HUES48 (cell line): Measurements from ENCODE around the gene TMC5.

Experiments used
- H3K27ac ChIP-seq: one replicate; pipeline ENCODE4 v1.7.0; 2013; ENCODE audit warnings: low read depth, low read length, inconsistent platforms
- H3K27me3 ChIP-seq: 2 replicates; pipeline ENCODE4 v1.6.1; 2013; ENCODE audit warnings: mild to moderate bottlenecking, low read length; ENCODE audit not compliant: control insufficient read depth, insufficient read depth
- H3K36me3 ChIP-seq: 2 replicates; pipeline ENCODE4 v1.6.1; 2013; ENCODE audit warnings: low read length; ENCODE audit not compliant: control insufficient read depth, insufficient read depth
- H3K4me1 ChIP-seq: 2 replicates; pipeline ENCODE4 v1.6.1; 2013; ENCODE audit warnings: mild to moderate bottlenecking, low read length; ENCODE audit not compliant: control insufficient read depth, insufficient read depth
- H3K4me3 ChIP-seq: 2 replicates; pipeline ENCODE4 v1.5.1; 2013; ENCODE audit warnings: mild to moderate bottlenecking, low read depth, low read length
- H3K9ac ChIP-seq: 2 replicates; pipeline ENCODE4 v1.6.1; 2013; ENCODE audit warnings: mild to moderate bottlenecking, low read depth, low read length, moderate library complexity
- H3K9me3 ChIP-seq: 2 replicates; pipeline ENCODE4 v1.6.1; 2013; ENCODE audit warnings: low read length; ENCODE audit not compliant: control insufficient read depth, insufficient read depth

The TMC5 gene

GRCh38 chr16:19484096-19484495 is 66.4 kb downstream of the TMC5 start:
- no peaks in the 10 kb centered on the region; the same call in 1 of the 2 replicates for H3K9me3 ChIP-seq
- H3K27me3 ChIP-seq: no peaks in the 10 kb centered on the region
- H3K9ac ChIP-seq: no peak overlapping the region
- no peaks in the 10 kb centered on the region for H3K36me3 ChIP-seq
- H3K27ac ChIP-seq: no peak overlapping the region
- H3K4me3 ChIP-seq: no peak overlapping the region
- peaks cover 19% of the 10 kb centered on the region for H3K4me1 ChIP-seq

- no peak overlapping the region for H3K27ac ChIP-seq
- no peaks in the 10 kb centered on the region; the same call in 1 of the 2 replicates for H3K9me3 ChIP-seq
- H3K4me3 ChIP-seq: no peak overlapping the region
- H3K27me3 ChIP-seq: no peaks in the 10 kb centered on the region
- peaks cover 14% of the 10 kb centered on the region for H3K4me1 ChIP-seq
- no peaks in the 10 kb centered on the region for H3K36me3 ChIP-seq
- no peak overlapping the region for H3K9ac ChIP-seq
Observed at GRCh38 chr16:19485611-19486010, 67.9 kb downstream of the TMC5 start.

- no peak overlapping the region for H3K9ac ChIP-seq
- no peaks in the 10 kb centered on the region for H3K27me3 ChIP-seq
- H3K4me3 ChIP-seq: no peak overlapping the region
- no peak overlapping the region for H3K27ac ChIP-seq
- no peaks in the 10 kb centered on the region for H3K36me3 ChIP-seq
- no peaks in the 10 kb centered on the region; the same call in 1 of the 2 replicates for H3K9me3 ChIP-seq
- peaks cover 14% of the 10 kb centered on the region for H3K4me1 ChIP-seq
Observed at GRCh38 chr16:19486051-19486450, 68.4 kb downstream of the TMC5 start.

- Histone ChIP-seq H3K9ac (no peak overlapping the region), H3K27ac (no peak overlapping the region), H3K4me1 (peaks cover 14% of the 10 kb centered on the region), H3K27me3 (no peaks in the 10 kb centered on the region), H3K9me3 (no peaks in the 10 kb centered on the region; the same call in 1 of the 2 replicates), H3K4me3 (no peak overlapping the region), H3K36me3 (no peaks in the 10 kb centered on the region)
Observed at GRCh38 chr16:19486750-19487325, 69.2 kb downstream of the TMC5 start.

- Histone ChIP-seq H3K27ac (peak overlapping the region; percentile 72), H3K9me3 (no peaks in the 10 kb centered on the region; the same call in 1 of the 2 replicates), H3K36me3 (no peaks in the 10 kb centered on the region), H3K4me1 (peaks cover 14% of the 10 kb centered on the region), H3K9ac (no peak overlapping the region), H3K27me3 (no peaks in the 10 kb centered on the region), H3K4me3 (peak overlapping the region; percentile 29)
Observed at GRCh38 chr16:19488213-19488640, 70.5 kb downstream of the TMC5 start.

- Histone ChIP-seq H3K27me3 (no peaks in the 10 kb centered on the region), H3K9me3 (no peaks in the 10 kb centered on the region; the same call in 1 of the 2 replicates), H3K36me3 (no peaks in the 10 kb centered on the region), H3K4me1 (peaks cover 14% of the 10 kb centered on the region), H3K27ac (no peak overlapping the region), H3K9ac (no peak overlapping the region), H3K4me3 (no peak overlapping the region)
Observed at GRCh38 chr16:19490619-19491018, 72.9 kb downstream of the TMC5 start.

- no peaks in the 10 kb centered on the region for H3K4me1 ChIP-seq
- no peaks in the 10 kb centered on the region for H3K27me3 ChIP-seq
- no peak overlapping the region for H3K27ac ChIP-seq
Observed at GRCh38 chr16:19497176-19497575, 79.5 kb downstream of the TMC5 start.

GRCh38 chr16:19499006-19499405 is 81.3 kb downstream of the TMC5 start:
- no peak overlapping the region for H3K27ac ChIP-seq
- no peak overlapping the region for H3K4me3 ChIP-seq
- H3K4me1 ChIP-seq: no peaks in the 10 kb centered on the region
- peaks cover 47% of the 10 kb centered on the region for H3K36me3 ChIP-seq
- H3K27me3 ChIP-seq: no peaks in the 10 kb centered on the region
- H3K9ac ChIP-seq: no peak overlapping the region
- no peaks in the 10 kb centered on the region for H3K9me3 ChIP-seq

More at GRCh38 chr16:19497176-19497575, 79.5 kb downstream of the TMC5 start:
- Histone ChIP-seq H3K4me3 (no peak overlapping the region), H3K36me3 (peaks cover 31% of the 10 kb centered on the region), H3K9me3 (no peaks in the 10 kb centered on the region), H3K9ac (no peak overlapping the region)

- no peak overlapping the region for H3K4me3 ChIP-seq
- H3K9me3 ChIP-seq: no peaks in the 10 kb centered on the region
- H3K27me3 ChIP-seq: no peaks in the 10 kb centered on the region
- H3K27ac ChIP-seq: no peak overlapping the region
- H3K9ac ChIP-seq: no peak overlapping the region
- H3K36me3 ChIP-seq: peaks cover 52% of the 10 kb centered on the region
- no peaks in the 10 kb centered on the region for H3K4me1 ChIP-seq
Observed at GRCh38 chr16:19499481-19499880, 81.8 kb downstream of the TMC5 start.

GRCh38 chr16:19502395-19503131 is 84.9 kb downstream of the TMC5 start:
- no peak overlapping the region for H3K27ac ChIP-seq
- H3K9ac ChIP-seq: no peak overlapping the region
- peaks cover 78% of the 10 kb centered on the region for H3K36me3 ChIP-seq
- no peaks in the 10 kb centered on the region for H3K9me3 ChIP-seq
- no peak overlapping the region for H3K4me3 ChIP-seq
- no peaks in the 10 kb centered on the region for H3K4me1 ChIP-seq
- no peaks in the 10 kb centered on the region for H3K27me3 ChIP-seq

GRCh38 chr16:19503461-19504075 is 85.9 kb downstream of the TMC5 start:
- no peaks in the 10 kb centered on the region for H3K27me3 ChIP-seq
- no peak overlapping the region for H3K4me3 ChIP-seq
- H3K9me3 ChIP-seq: no peaks in the 10 kb centered on the region
- H3K4me1 ChIP-seq: no peaks in the 10 kb centered on the region
- no peak overlapping the region for H3K27ac ChIP-seq
- no peak overlapping the region for H3K9ac ChIP-seq
- peaks cover 85% of the 10 kb centered on the region for H3K36me3 ChIP-seq
